ENCODE measurements around the gene DAAM2.

Gene DAAM2

GRCh38 chr6:39861663-39862062 lies 69.5 kb downstream of the DAAM2 start:
- Histone ChIP-seq H3K36me3 (peaks cover 0 to 26% (median 11%) of the 10 kb centered on the region in 3 donors), H3K9me3 (no peaks in the 10 kb centered on the region), H3K4me3 (no peak overlapping the region), H3K27ac (peak overlapping the region; percentile 73 to 74), H3K4me1 (peaks cover 5 to 71% (median 42%) of the 10 kb centered on the region in 4 donors), H3K27me3 (no peaks in the 10 kb centered on the region)
- DNase-seq = no peak
- intact Hi-C loops (cut with DNase I; ENCODE audit: low total_unique reads) = no loop called here
- no peak for TF ChIP-seq CTCF (IDR thresholded peaks at IDR 0.05)

GRCh38 chr6:39865011-39865888 lies 73.1 kb downstream of the DAAM2 start:
- peak; percentile 71 to 85 for DNase-seq
- Histone ChIP-seq H3K4me3 (no peak overlapping the region), H3K36me3 (peaks cover 14 to 46% (median 35%) of the 10 kb centered on the region in 3 donors), H3K27me3 (no peaks in the 10 kb centered on the region), H3K4me1 (peaks cover 5 to 55% (median 35%) of the 10 kb centered on the region in 4 donors), H3K27ac (peak overlapping the region; percentile 42 to 73), H3K9me3 (no peaks in the 10 kb centered on the region)
- TF ChIP-seq CTCF (IDR thresholded peaks at IDR 0.05) = peak; percentile 83 to 85
- intact Hi-C loops (cut with DNase I; ENCODE audit: low total_unique reads) = no loop called here

GRCh38 chr6:39867592-39867991 lies 75.4 kb downstream of the DAAM2 start:
- intact Hi-C loops (cut with DNase I; ENCODE audit: low total_unique reads) = no loop called here
- no peak overlapping the region for H3K27ac ChIP-seq
- no peaks in the 10 kb centered on the region for H3K27me3 ChIP-seq
- no peaks in the 10 kb centered on the region for H3K9me3 ChIP-seq
- no peak for TF ChIP-seq CTCF (IDR thresholded peaks at IDR 0.05)
- no peak overlapping the region for H3K4me3 ChIP-seq
- peaks cover 27 to 64% (median 59%) of the 10 kb centered on the region in 3 donors for H3K36me3 ChIP-seq
- peak in 1 of 2 donors; percentile 40 for DNase-seq
- H3K4me1 ChIP-seq = peaks cover 0 to 32% (median 18%) of the 10 kb centered on the region in 4 donors

GRCh38 chr6:39870950-39871349 lies 78.8 kb downstream of the DAAM2 start:
- Histone ChIP-seq H3K27me3 (no peaks in the 10 kb centered on the region), H3K36me3 (peaks cover 58 to 88% (median 85%) of the 10 kb centered on the region in 3 donors), H3K9me3 (no peaks in the 10 kb centered on the region), H3K27ac (no peak overlapping the region), H3K4me1 (no peaks in the 10 kb centered on the region), H3K4me3 (no peak overlapping the region)
- intact Hi-C loops (cut with DNase I; ENCODE audit: low total_unique reads) = no loop called here
- DNase-seq = no peak
- TF ChIP-seq CTCF (IDR thresholded peaks at IDR 0.05) = no peak

GRCh38 chr6:39873439-39873838 lies 81.3 kb downstream of the DAAM2 start:
- H3K4me1 ChIP-seq = peaks cover 0 to 5% (median 0%) of the 10 kb centered on the region in 4 donors
- H3K4me3 ChIP-seq = no peak overlapping the region
- no peak for TF ChIP-seq CTCF (IDR thresholded peaks at IDR 0.05)
- DNase-seq = no peak
- H3K36me3 ChIP-seq = peaks cover 69 to 99% (median 91%) of the 10 kb centered on the region in 3 donors
- H3K9me3 ChIP-seq = no peaks in the 10 kb centered on the region
- H3K27me3 ChIP-seq = no peaks in the 10 kb centered on the region
- intact Hi-C loops (cut with DNase I; ENCODE audit: low total_unique reads) = no loop called here
- H3K27ac ChIP-seq = peak overlapping the region in 1 of 2 donors; percentile 10

Data from tibial artery (tissue), 4 donors.